HL-60 (cell line): ENCODE results near the gene GSTA3.

Source experiments
- POLR2AphosphoS5 ChIP-seq: IDR thresholded peaks from 2 replicates; pipeline ENCODE4 v1.6.1; 2012; ENCODE audit warnings: low read depth
- TF ChIP-seq, protein P1 (sequence below): IDR thresholded peaks from one replicate; pipeline ENCODE4 v1.5.1; 2011; ENCODE audit warnings: low read length, control low read depth, inconsistent platforms; ENCODE audit not compliant: insufficient read depth

DNA sequence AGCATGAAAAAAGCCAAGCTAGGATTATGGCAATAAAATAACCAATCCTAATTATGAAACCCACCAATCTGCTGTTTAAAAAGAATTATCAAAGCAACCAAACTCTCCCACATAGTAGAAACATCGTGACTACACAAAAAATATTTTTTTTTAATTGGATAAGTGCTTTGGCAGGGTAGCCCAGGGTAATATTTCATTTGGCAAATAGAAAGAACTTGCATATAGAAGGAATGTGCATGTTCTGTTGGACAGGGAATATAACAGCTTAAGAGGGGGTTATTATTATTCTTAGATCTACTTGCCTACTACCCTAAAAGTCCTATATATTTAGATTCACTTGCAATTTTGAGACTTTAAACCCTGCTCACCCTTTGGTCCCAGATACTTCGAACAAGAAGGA lies 972 bp downstream of the GSTA3 start:
- TF ChIP-seq, protein P1, sequence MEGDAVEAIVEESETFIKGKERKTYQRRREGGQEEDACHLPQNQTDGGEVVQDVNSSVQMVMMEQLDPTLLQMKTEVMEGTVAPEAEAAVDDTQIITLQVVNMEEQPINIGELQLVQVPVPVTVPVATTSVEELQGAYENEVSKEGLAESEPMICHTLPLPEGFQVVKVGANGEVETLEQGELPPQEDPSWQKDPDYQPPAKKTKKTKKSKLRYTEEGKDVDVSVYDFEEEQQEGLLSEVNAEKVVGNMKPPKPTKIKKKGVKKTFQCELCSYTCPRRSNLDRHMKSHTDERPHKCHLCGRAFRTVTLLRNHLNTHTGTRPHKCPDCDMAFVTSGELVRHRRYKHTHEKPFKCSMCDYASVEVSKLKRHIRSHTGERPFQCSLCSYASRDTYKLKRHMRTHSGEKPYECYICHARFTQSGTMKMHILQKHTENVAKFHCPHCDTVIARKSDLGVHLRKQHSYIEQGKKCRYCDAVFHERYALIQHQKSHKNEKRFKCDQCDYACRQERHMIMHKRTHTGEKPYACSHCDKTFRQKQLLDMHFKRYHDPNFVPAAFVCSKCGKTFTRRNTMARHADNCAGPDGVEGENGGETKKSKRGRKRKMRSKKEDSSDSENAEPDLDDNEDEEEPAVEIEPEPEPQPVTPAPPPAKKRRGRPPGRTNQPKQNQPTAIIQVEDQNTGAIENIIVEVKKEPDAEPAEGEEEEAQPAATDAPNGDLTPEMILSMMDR, result no peak
- TF ChIP-seq POLR2AphosphoS5, result no peak
